ENCODE measurements around the gene TEC.

The TEC gene

DNA sequence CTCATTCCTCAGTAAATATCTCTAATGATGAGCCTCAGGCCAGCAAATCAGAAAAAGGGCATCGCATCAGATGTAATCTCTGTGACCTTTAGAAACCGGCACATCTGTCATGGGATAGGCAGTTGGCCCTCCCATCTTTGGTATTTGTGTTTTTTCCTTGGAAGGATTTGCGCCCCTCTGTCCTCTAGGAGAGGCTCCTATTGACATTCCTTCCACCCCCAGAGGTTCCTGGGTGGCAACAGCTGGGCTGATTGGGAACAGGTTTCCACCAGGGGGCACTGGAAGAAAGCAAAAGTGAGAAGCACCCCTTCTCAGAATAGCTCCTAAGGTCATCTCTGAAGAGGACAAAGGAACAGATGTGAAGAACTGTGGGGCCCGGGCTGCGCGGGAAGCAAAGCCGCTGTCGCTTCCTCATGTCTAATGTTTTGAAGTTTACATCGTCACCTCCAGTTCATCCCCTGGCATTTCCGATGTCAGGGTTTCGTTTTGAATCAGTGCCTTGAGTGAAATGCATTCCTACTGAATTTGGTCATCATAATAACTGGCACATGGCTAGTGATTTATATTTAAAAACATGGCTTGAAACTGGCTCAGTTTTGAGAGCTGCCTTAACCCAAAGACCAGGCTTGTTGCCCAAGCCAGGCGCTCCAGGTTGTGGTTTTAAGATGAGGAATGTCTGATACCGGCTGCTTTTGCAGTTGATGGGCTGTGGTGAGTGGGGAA lies 141.8 kb downstream of the TEC start:
- in situ Hi-C loops (cut with HindIII; ENCODE audit: low sequenced_read_pairs) = no loop called here

GRCh38 chr4:48127231-48127630 lies 142.4 kb downstream of the TEC start:
- in situ Hi-C loops (cut with HindIII; ENCODE audit: low sequenced_read_pairs) = no loop called here

GRCh38 chr4:48126621-48127020 lies 143.0 kb downstream of the TEC start:
- in situ Hi-C loops (cut with HindIII; ENCODE audit: low sequenced_read_pairs) = no loop called here

DNA sequence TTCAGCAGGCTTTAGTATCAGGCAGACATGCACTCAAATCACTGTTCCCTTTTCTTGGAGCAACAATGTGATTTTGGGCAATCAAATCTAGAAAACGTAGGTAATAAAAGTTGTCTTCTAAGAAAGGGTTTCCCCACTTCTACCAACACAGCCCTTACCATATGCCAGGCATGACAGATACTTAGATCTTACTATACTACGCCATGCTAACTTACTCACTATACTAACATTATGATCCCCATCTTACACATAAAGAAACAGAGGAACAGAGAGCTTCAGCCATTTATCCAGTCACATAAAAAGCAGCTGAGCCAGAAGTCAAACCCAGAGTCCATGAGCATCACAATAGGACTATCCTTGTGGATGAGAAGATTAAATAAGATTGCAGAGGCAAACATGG lies 144.8 kb downstream of the TEC start:
- in situ Hi-C loops (cut with HindIII; ENCODE audit: low sequenced_read_pairs) = no loop called here

DNA sequence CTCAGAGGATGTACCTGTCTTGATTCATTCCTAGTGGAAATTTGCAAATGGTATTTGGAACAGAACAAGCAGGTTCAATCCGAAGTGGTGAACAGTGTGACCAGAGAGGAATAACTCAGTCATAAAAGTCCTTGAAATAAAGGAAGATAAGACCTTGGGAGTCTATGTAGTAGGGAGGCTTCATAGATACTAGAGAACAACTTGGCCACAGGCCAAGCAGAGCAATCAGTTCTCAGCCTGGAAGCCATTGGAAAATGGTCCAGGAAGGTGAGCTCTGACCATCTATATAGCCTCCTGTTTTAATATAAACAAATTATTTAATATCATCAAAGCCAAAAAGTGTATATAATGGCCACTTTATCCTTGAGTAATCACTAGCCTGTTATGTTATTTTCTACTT lies 146.9 kb downstream of the TEC start:
- in situ Hi-C loops (cut with HindIII; ENCODE audit: low sequenced_read_pairs) = no loop called here

DNA sequence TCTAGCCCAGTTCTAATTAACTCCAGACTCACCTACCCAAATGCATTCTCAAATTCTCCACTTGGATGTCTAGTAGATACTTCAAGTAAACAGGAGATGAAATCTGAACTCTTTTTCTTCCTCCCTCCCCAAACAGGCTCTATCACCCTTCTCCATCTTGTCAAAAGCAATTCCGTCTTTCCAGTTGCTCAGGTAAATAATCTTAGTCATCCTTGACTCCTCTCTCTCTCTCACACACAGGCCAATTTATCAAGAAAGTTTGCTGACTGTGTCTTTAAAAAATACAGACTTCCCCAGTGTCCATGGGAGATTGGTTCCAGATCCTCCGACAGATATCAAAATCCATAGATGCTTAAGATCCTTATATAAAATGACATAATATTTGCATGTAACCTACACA lies 148.5 kb downstream of the TEC start:
- in situ Hi-C loops (cut with HindIII; ENCODE audit: low sequenced_read_pairs) = no loop called here

DNA sequence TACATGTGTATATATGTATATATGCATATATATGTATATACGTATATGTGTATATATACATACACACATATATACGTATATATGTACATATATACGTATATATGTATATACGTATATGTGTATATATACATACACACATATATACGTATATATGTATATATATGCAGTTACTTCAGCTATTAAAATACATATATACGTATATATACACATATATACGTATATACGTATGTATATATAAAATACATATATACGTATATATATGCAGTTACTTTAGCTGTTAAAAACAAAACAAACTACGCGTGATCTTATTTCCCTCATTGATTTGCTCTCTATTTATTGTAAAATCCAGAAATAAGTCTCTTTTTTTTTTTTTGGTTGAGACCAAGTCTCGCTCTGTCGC lies 149.5 kb downstream of the TEC start:
- in situ Hi-C loops (cut with HindIII; ENCODE audit: low sequenced_read_pairs) = no loop called here

GRCh38 chr4:48119646-48120045 lies 150.0 kb downstream of the TEC start:
- in situ Hi-C loops (cut with HindIII; ENCODE audit: low sequenced_read_pairs) = no loop called here

- in situ Hi-C loops (cut with HindIII; ENCODE audit: low sequenced_read_pairs) = no loop called here
Observed at GRCh38 chr4:48118081-48118480, 151.6 kb downstream of the TEC start.

DNA sequence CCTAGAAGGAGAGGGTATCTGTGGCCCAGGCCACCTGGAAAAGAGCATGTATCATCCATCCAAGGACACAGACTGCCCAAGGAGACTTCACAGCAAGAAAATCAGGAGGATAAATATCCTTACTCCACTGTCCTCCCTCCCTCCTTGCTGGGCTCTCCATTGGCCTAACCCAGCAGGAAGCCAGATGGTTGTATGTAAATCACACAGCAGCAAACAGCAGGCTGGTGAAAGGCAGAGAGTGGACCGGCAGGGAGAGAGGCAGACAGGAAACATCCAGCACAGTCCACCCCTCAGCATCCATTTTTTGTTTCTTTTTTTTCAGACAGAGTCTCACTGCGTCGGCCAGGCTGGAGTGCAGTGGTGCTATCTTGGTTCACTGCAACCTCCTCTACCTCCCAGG lies 153.1 kb downstream of the TEC start:
- in situ Hi-C loops (cut with HindIII; ENCODE audit: low sequenced_read_pairs) = no loop called here

- in situ Hi-C loops (cut with HindIII; ENCODE audit: low sequenced_read_pairs) = no loop called here
Observed at GRCh38 chr4:48114412-48114811, 155.2 kb downstream of the TEC start.

GRCh38 chr4:48112017-48112667 lies 157.5 kb downstream of the TEC start:
- in situ Hi-C loops (cut with HindIII; ENCODE audit: low sequenced_read_pairs) = no loop called here

GRCh38 chr4:48110452-48110978 lies 159.1 kb downstream of the TEC start:
- in situ Hi-C loops (cut with HindIII; ENCODE audit: low sequenced_read_pairs) = no loop called here

DNA sequence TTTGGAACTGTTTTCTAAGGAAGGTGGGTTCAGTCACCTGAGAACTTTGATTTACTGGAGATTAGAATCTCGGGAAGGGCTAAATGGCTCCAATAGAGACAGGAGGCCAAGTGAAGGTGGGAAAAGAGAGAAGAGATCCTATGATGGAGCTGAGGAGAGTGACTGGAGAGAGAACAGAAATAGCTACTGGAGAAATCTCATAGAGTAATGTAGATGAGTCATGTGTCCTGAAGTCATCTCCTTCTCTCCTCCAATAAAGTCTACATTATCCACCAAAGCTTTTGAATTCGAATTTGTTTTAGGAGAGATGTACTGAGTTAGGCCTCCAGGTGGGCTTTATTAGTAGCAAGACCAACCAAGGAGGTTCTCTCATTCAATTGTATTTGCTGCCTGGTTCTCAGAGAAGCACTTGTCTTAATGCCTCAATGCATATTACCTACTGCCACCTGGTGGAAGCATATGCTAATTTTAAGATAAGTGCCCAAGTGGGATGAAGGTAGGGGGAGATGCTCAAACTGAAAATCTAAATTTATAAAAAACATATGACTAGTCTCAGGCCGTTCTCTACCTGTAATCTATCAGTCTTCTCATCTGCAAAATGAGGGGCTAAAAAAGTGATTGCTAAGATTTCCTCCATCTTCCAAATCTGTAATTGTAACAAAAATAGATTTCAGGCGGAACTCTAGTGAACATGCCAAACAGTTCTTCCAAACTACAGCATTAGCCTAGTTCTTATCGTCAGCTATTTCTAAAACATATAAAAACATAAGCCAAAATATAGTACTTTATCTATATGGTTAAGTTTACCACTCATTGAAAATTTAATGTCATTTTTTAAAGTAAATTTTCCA lies 160.0 kb downstream of the TEC start:
- in situ Hi-C loops (cut with HindIII; ENCODE audit: low sequenced_read_pairs) = no loop called here

GRCh38 chr4:48108309-48109073 lies 161.1 kb downstream of the TEC start:
- in situ Hi-C loops (cut with HindIII; ENCODE audit: low sequenced_read_pairs) = no loop called here

DNA sequence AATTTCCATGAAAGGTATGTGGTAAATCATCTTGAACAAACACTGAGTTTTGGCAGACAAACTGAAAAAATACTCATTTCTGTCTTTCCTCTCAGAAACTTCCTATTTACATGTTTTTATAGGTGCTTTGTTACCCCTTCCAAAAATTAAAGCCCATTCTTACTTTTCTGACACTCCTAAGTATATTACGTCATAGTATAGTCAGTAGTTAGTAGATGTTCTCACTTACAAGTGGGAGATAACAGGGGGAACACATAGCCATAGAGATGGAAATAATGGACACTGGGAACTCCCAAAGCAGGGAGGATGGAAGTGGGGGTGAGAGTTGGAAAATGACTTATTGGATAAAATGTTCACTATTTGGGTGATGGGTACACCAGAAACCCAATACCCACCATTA lies 164.4 kb downstream of the TEC start:
- in situ Hi-C loops (cut with HindIII; ENCODE audit: low sequenced_read_pairs) = no loop called here

- in situ Hi-C loops (cut with HindIII; ENCODE audit: low sequenced_read_pairs) = no loop called here
Observed at GRCh38 chr4:48103483-48104139, 166.0 kb downstream of the TEC start.

- in situ Hi-C loops (cut with HindIII; ENCODE audit: low sequenced_read_pairs) = no loop called here
Observed at GRCh38 chr4:48102303-48102702, 167.3 kb downstream of the TEC start.

DNA sequence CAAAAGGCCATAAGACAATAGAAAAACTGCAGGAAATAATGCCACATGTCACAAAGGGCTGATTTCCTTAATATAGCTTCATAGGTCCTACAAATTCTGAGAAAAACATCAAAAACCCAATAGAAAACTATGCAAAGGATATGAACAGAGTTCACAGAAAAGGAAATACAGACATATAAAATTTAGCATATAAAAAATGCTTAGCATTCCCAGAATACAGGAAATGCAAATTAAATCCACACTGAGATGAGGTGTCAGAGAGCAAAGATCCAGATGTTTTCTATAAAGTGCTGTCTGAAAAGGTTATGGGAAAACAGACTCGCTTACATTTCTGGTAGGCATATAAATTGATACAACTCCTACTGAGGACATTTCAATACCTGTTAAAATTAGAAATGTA lies 169.4 kb downstream of the TEC start:
- in situ Hi-C loops (cut with HindIII; ENCODE audit: low sequenced_read_pairs) = no loop called here

DNA sequence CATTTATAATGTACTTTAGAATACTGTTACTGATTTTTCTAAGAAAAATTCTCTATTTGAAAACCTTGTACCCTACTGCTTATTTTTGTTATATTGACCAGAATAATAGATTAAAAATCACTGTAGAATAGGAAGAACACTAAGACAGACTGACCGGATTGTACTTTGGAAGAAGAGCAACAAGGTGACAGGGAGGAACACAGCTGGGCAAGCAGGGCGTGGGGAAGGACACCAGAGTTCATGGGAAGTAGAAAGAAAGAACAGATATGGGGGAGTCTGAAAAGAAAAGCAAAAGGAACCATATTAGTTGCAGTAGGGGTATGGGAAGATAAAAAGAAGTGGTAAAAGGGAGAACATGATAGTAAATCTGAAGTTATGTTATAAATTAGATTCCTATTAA lies 174.2 kb downstream of the TEC start:
- in situ Hi-C loops (cut with HindIII; ENCODE audit: low sequenced_read_pairs) = loop anchor here (10.0 kb wide), 1 partner anchor 61 kb away; no protein-coding TSS in a partner anchor
